Measurements from ENCODE around the gene MAN2A1.

MAN2A1 gene

GRCh38 chr5:109682383-109682782, 7.3 kb upstream of the MAN2A1 start:
- no peak for DNase-seq

DNA sequence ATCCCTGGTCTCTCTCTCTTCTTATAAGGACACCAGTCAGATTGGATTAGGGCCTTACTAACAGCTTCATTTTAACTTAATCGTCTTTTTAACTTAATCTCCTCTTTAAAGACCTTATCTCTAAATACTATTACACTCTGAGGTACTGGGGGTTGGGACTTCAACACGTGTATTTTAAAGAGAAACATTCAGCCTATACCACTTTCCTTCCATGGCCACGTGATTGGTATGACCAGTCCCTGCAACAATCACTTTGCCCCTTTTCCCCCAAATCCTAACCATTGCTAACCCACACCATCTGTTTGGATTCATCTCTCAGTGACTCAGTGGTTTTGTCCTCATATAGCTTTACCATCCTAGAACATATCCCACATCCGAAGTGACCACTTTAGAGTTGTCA, 3.8 kb upstream of the MAN2A1 start:
- DNase-seq: no peak

- no peak for DNase-seq
Measured at GRCh38 chr5:109688630-109688969, 1.1 kb upstream of the MAN2A1 start.

- DNase-seq: no peak
Measured at GRCh38 chr5:109688970-109689739, 572 bp upstream of the MAN2A1 start.

DNA sequence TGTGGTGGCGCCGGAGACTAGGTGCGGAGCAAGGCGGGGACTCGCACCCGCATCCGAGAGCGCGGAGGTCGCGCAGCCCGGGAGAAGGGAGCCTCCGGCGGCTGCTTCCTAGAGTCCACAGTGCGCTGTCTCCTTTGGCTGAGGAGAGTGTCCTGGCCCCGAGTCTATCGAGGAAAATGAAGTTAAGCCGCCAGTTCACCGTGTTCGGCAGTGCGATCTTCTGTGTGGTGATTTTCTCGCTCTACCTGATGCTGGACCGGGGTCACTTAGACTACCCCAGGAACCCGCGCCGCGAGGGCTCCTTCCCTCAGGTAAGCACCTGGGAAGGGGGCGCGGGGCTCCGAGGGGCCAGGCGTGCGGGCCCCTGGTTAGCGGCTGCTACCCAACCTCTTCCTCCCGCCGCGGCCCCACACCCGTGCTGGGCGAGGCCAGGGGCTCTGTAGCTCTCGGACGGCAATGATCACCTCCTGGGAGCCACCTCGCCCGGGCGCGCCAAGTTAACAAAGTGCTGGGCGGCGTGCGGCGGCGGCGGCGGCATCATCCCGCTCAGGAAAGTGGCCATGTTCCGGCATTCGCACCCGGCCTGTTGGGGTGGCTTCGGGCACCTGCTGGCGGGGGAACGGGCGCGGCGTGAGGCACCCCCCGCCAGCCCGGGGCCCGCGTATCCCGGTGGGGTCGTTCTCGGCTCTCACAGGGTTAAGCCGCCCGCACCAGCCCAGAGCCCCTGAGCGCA, 681 bp downstream of the MAN2A1 start:
- DNase-seq: no peak

- no peak for DNase-seq
Measured at GRCh38 chr5:109690975-109691574, 1.3 kb downstream of the MAN2A1 start.

DNA sequence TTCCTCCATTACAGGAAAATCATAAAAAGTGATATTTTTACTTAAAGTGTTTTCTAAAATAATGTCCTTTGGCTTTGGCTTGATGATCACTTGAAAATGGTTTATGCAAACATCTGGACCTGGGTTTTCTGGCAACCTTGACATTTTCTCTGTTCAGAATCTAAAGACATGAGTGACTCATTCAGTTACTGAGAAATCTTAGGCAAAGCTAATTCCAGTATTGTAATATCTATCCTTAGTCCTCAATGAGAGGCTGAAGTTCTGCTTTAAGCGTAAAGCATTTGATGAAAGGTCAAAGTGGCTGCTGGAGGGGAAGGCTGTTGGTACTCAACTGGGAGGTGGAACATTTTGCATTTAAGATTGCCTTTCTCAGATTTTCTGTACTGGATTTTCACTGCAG, 2.3 kb downstream of the MAN2A1 start:
- no peak for DNase-seq

DNA sequence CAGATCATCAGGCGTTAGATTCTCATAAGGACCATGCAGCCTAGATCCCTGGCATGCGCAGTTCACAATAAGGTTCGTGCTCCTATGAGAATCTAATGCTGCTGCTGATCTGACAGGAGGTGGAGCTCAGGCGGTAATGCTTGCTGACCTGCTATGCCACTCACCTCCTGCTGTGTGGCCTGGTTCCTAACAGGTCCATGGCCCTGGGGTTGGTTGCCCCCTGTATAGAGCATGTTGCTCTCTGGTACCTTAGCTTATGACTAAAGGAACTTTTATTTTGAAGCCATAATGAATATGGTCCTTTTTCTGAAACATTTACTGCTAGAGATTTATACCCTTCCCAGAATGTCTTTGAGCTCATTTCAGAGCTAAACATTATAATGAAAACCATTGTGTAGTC, 3.1 kb downstream of the MAN2A1 start:
- DNase-seq: no peak

DNA sequence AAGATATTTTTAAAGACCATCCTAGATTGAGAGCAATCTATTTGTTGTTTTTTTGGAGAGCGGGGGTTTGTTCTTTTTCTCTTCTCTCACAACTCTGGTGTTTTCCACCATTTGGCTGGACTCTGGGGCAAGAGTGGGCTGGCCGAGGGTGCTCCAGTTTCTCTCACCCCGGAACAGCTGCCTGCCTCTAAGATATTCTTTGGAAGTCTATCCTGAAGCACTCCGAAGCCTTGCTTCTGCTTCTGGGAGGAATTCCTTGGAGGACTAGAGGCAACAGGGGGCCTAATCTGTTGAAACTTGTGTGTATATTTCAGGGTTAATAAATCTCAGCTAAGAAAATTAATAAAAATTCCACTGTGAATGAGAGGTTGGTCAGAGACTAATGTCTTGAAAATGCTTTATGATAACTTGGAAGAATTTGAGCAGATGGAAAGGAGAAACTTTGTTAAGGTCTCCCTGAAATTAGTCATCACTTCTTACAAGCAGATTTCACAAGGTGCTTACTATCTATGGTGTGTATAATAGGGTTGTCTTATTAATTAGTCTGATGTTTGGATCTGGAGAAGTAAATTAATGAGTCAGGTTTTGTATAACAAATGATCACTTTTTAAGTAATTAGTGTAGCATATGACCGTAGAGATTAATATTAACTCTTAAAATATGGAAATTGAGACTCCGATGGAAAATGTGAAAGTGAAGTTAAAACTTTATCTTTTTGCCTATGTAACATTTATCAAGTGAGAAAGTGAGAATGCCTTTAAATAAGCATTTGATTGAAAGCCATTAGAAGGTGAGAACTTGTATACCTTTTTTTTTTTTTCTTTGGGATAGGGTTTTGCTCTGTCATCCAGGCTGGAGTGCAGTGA, 4.0 kb downstream of the MAN2A1 start:
- DNase-seq: no peak

DNA sequence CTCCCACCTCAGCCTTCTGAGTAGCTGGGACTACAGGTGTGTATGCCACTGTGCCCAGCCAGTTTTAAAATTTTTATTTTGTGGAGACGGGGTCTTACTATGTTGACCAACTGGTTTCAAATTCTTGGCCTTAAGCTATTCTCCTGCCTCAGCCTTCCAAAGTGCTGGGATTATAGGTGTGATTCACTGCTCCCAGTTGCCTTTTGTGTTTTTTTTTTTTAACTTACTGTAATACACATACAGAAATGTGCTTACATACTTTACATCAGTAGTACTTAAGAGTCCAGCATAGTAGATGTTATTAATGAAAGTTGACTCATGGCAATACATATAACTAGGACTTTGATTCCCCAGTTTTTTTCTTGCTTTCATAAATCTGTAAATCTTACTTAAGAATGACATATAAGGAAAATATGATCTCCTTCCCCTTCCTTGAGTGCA, 4.7 kb downstream of the MAN2A1 start:
- no peak for DNase-seq

DNA sequence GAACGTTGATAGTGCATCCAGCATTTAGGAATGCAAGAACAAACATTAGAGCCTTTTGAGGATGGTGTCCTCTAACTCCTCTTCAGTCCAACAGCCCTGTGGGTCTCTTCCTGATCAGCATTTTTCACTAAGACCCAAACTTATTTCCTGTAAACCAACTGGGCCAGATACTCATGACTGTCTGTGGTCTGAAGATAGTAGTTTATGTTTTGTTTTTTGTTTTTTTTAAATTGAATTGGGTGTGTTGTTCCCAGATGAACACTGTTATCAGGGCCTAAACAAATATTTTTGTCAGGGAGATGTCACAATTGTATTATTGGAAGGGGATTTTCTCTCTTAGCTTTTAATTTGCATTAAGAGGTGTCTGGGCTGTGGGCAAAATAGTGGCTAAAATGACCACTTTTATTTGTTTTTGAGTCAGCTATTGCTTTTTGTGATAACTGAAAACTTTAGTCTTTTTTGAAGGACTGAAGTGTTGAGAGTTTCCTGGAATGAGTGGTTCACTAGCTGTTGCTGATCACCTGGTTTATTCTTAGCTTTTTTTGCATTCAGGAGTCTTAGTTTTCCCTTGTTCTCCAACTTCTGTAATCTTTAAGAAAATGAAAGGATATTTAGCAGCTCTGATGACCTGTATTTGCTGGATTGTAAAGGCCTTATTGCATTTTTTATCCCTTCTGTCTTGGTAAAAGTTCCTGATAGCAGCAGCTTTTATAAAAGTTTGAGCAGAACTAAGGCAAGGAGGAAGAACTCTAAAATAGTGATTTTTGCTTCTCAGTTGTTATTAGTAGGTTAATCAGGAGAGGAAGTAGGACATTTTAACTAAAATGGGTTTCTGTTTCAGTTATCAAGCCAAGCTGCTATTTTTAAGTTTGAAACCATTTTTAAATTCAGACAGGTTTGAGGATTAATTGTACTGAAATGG, 5.5 kb downstream of the MAN2A1 start:
- no peak for DNase-seq

DNA sequence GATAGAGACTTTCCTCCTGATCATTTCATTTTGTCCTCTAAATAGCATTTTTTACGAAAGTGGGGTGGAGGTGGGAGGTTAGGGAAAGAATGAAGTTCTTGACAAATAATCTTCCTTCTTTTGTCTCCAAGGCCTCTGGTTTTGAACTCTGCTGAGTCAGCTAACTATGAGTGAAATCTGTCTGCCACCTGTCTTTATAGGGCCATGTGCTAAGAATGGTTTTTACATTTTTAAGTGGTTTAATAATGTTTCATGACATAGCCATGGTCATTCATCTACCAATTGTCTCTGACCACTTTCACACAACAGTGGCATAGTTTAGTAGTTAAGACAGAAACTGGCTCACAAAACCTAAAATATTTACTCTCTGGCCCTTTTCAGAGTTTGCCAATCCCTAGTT, 7.6 kb downstream of the MAN2A1 start:
- no peak for DNase-seq

- DNase-seq: no peak
Measured at GRCh38 chr5:109700516-109701153, 10.9 kb downstream of the MAN2A1 start.

DNA sequence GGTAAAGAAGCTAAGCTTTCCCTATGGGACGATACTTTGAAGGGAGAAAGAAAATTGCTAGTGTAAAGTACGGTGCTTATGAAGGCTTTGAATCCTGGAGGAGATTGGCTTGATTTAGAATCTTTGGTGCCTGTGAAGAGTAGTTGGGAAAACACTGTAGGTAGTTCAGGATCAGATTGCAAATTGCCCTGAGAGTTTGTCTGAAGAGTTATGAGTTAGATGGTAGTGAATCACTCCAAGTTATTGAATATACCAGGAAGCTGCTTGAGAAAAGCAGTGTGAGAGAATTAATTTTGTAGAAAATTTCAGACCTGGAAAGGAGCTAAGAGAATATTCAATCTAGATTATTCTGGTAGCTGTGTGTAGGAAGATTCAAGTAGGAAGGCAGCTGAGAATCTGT, 11.5 kb downstream of the MAN2A1 start:
- DNase-seq: no peak

DNA sequence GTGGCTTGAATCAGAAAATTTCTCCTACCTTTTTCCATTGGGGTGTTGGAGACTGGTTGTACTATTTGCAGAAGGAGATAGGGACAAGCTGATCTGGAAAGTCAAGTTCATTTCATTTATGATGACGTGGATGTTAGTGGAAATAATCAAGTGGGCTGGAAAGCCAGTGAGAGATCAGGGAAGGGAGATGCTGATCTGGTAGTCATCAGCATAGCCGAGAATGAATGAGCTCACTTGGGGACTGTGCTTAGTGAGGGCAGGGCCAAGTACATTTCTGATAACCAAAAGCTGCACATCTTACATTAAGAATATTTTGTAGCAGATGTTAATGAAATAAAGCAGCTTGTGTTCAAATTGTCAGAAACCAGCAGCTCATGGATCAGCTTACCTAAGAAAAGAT, 12.1 kb downstream of the MAN2A1 start:
- DNase-seq: no peak

GRCh38 chr5:109703166-109703565, 13.4 kb downstream of the MAN2A1 start:
- no peak for DNase-seq

- DNase-seq: no peak
Measured at GRCh38 chr5:109703829-109704228, 14.1 kb downstream of the MAN2A1 start.

DNA sequence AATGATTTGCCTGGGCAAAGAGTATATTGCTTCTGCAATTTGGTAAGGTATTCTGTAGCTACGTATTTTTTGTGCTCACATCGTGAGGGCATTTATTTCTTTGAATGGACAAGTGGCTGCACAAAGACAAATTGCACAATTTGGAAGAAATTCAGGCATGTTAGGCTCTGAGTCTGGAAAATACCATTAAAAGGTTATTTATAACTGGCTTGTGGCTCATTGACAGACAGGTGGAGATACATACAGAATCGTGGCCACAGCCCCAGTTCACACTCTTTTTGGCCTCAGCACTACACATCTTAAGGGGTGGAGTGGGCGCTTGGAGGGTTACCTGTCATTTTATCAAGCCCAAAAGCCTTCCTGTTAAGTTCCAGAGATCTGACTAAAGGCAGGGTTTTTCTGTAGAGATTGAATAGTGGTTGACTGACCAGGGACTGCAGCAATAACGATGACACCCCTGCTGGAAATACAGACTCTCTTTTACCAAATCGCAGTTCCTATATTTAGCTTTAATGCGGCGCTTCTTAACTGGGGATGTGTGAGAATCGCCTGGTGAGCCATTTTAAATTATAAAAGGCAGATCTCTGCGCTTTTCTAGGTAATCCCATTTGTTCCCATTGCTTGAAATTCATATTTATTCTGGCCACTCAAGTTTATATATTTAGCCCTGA, 14.7 kb downstream of the MAN2A1 start:
- DNase-seq: no peak

- no peak for DNase-seq
Measured at GRCh38 chr5:109705596-109705995, 15.9 kb downstream of the MAN2A1 start.

GRCh38 chr5:109706095-109706494, 16.4 kb downstream of the MAN2A1 start:
- DNase-seq: no peak

DNA sequence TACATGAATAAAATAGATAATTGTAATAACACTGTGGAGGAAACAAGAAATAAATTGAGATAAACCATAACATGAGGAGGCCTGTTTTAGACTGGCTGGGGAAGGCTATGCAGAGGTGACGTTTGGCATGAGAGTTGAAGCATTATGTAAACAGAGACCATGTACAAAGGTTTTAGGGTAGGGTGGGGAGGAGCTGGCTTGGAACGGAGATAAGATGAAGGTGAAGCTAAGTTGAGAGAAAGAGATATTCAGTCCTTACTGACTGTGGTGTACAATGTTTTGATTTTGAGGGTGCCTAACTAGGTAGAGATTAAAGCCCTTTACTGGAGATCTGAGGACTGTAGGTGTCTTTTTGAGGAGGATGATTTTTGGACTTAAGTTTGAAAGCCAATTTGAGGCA, 17.8 kb downstream of the MAN2A1 start:
- no peak for DNase-seq
